OCI-LY1 (cell line): Measurements from ENCODE around the gene ABCB9.

ENCODE experiments used
- H2AFZ ChIP-seq: fragments of 200-600 bp; sonication (generic), shearing (Covaris generic); 2 replicates; pipeline ENCODE4 v1.6.0; 2014; ENCODE audit warnings: antibody characterized with exemption, mild to moderate bottlenecking, low read length
- H3F3A ChIP-seq: fragments of 200-600 bp; sonication (generic), shearing (Covaris generic); 2 replicates; pipeline ENCODE4 v1.6.0; 2014; ENCODE audit warnings: mild to moderate bottlenecking, antibody characterized with exemption, low read length, moderate library complexity; ENCODE audit not compliant: insufficient read depth
- H3K27ac ChIP-seq: fragments of 200-600 bp; sonication (generic); 2 replicates; pipeline ENCODE4 v1.5.1; 2014; ENCODE audit warnings: low read length, mixed run types, mild to moderate bottlenecking, low read depth; ENCODE audit not compliant: poor library complexity, severe bottlenecking
- H3K27me3 ChIP-seq: fragments of 200-600 bp; sonication (generic); 2 replicates; pipeline ENCODE4 v1.6.0; 2014; ENCODE audit warnings: antibody characterized with exemption, mild to moderate bottlenecking, low read length, moderate library complexity; ENCODE audit not compliant: insufficient read depth
- H3K36me3 ChIP-seq: fragments of 200-600 bp; sonication (generic); 2 replicates; pipeline ENCODE4 v1.6.1; 2014; ENCODE audit warnings: mild to moderate bottlenecking, antibody characterized with exemption, low read length, moderate library complexity, mixed read lengths; ENCODE audit not compliant: insufficient read depth
- H3K4me1 ChIP-seq: fragments of 200-600 bp; sonication (generic); 2 replicates; pipeline ENCODE4 v1.5.1; 2014; ENCODE audit warnings: mild to moderate bottlenecking, low read length, moderate library complexity; ENCODE audit not compliant: insufficient read depth, severe bottlenecking
- H3K4me2 ChIP-seq: fragments of 200-600 bp; sonication (generic), shearing (Covaris generic); 2 replicates; pipeline ENCODE4 v1.6.1; 2014; ENCODE audit warnings: low read length
- H3K4me3 ChIP-seq: fragments of 200-600 bp; sonication (generic); 2 replicates; pipeline ENCODE4 v1.5.1; 2014; ENCODE audit warnings: low read length, low read depth, mild to moderate bottlenecking, mixed read lengths; ENCODE audit not compliant: poor library complexity, severe bottlenecking
- H3K79me2 ChIP-seq: fragments of 200-600 bp; shearing (Covaris generic); 2 replicates; pipeline ENCODE4 v1.6.1; 2016; ENCODE audit warnings: mixed run types, low read length, mixed read lengths; ENCODE audit not compliant: insufficient read depth
- H3K9ac ChIP-seq: fragments of 200-600 bp; sonication (generic), shearing (Covaris generic); 2 replicates; pipeline ENCODE4 v1.6.1; 2014; ENCODE audit warnings: mild to moderate bottlenecking, low read length, mixed read lengths
- H3K9me2 ChIP-seq: fragments of 200-600 bp; sonication (generic), shearing (Covaris generic); 2 replicates; pipeline ENCODE4 v1.6.1; 2014; ENCODE audit warnings: low read depth, mild to moderate bottlenecking, low read length, mixed read lengths
- H3K9me3 ChIP-seq: fragments of 200-600 bp; shearing (Covaris generic); 2 replicates; pipeline ENCODE4 v1.6.1; 2014; ENCODE audit warnings: low read length, mixed read lengths
- H4K20me1 ChIP-seq: fragments of 200-600 bp; sonication (generic), shearing (Covaris generic); 2 replicates; pipeline ENCODE4 v1.6.0; 2016; ENCODE audit warnings: mild to moderate bottlenecking, low read length; ENCODE audit not compliant: insufficient read depth
- CTCF ChIP-seq: fragments of 200-600 bp; sonication (generic), shearing (Covaris generic); IDR thresholded peaks from 2 replicates; pipeline ENCODE4 v1.5.1; 2017; ENCODE audit warnings: mild to moderate bottlenecking, antibody characterized with exemption, low read length, moderate library complexity, mixed read lengths
- EZH2 ChIP-seq: fragments of 200-600 bp; sonication (generic), shearing (Covaris generic); IDR thresholded peaks from 2 replicates; pipeline ENCODE4 v1.8.0; 2017; ENCODE audit warnings: borderline replicate concordance, mixed run types, mild to moderate bottlenecking, antibody characterized with exemption, low read length, moderate library complexity, mixed read lengths

The ABCB9 gene

GRCh38 chr12:122880155-122880667 is 86.1 kb downstream of the ABCB9 start:
- no peaks in the 10 kb centered on the region for H3K36me3 ChIP-seq
- no peak overlapping the region for H3K4me3 ChIP-seq
- no peaks in the 10 kb centered on the region for H3K27me3 ChIP-seq
- no peaks in the 10 kb centered on the region for H3K79me2 ChIP-seq
- no peaks in the 10 kb centered on the region for H3K9me3 ChIP-seq
- no peak overlapping the region for H3K9ac ChIP-seq
- H4K20me1 ChIP-seq = no peaks in the 10 kb centered on the region
- no peak overlapping the region for H2AFZ ChIP-seq
- no peak overlapping the region for H3K27ac ChIP-seq
- H3K4me2 ChIP-seq = no peak overlapping the region
- no peaks in the 10 kb centered on the region for H3K9me2 ChIP-seq
- TF ChIP-seq EZH2 (no peak), CTCF (no peak)
- H3K4me1 ChIP-seq = no peaks in the 10 kb centered on the region
- no peaks in the 10 kb centered on the region for H3F3A ChIP-seq
